Stomach (tissue), 9 donors: ENCODE results near the gene ADAMTSL3. TPM values are rescaled to one million over a fixed set of nuclear protein-coding genes. Genes with fewer than 3 reads are reported as not detected.

Source experiments
- DNase-seq, 2 donors: peaks; one replicate each; pipeline versions ENCODE4 v3.0.0 to v3.0.0-alpha.2; 2013 to 2019
- H3K27ac ChIP-seq, 5 donors: fragments of 200-600 bp in 4 of 5; sonication (generic) in 4 of 5; one replicate each; pipeline ENCODE4 v1.5.1; 2013 to 2019; ENCODE audit warnings: mild to moderate bottlenecking in 1 of 5, moderate library complexity in 1 of 5
- H3K27me3 ChIP-seq, 3 donors: fragments of 200-600 bp; sonication (generic); one replicate each; pipeline ENCODE4 v1.5.1; 2017 to 2019; ENCODE audit warnings: mixed run types in 1 of 3
- H3K36me3 ChIP-seq, 4 donors: fragments of 200-600 bp; sonication (generic); 1 replicate in 3 of 4; 2 replicates in 1 of 4; pipeline ENCODE4 v1.5.1; 2016 to 2019
- H3K4me1 ChIP-seq, 4 donors: fragments of 200-600 bp; sonication (generic); one replicate each; pipeline ENCODE4 v1.5.1; 2016 to 2019
- H3K4me3 ChIP-seq, 4 donors: fragments of 200-600 bp; sonication (generic) in 3 of 4; one replicate each; pipeline ENCODE4 v1.5.1; 2016 to 2019; ENCODE audit warnings: mild to moderate bottlenecking in 1 of 4
- H3K9me3 ChIP-seq, 4 donors: fragments of 200-600 bp; sonication (generic); one replicate each; pipeline ENCODE4 v1.5.1; 2016 to 2019
- EP300 ChIP-seq: sonication (generic); formaldehyde crosslinking; IDR thresholded peaks from one replicate; pipeline ENCODE4 v1.6.1; 2017; ENCODE audit warnings: antibody characterized with exemption
- POLR2A ChIP-seq, 4 donors: fragments of 450-650 bp; IDR thresholded peaks; one replicate each; pipeline ENCODE4 v1.6.1; 2016; ENCODE audit warnings: antibody characterized with exemption in 4 of 4, control low read depth in 2 of 4, mild to moderate bottlenecking in 1 of 4, moderate library complexity in 1 of 4
- POLR2AphosphoS5 ChIP-seq, 3 donors: sonication (generic); formaldehyde crosslinking; IDR thresholded peaks; one replicate each; pipeline ENCODE4 v1.6.1; 2016; ENCODE audit warnings: antibody characterized with exemption in 3 of 3
- WGBS, 5 donors: extraction: QIAGEN DNeasy Blood & Tissue Kit in 3 of 5; methylation state at CpG; one replicate each; pipeline versions ENCODE4 v1.1.5 to v1.1.7; 2013 to 2018; 5-methylcytosine and 5-hydroxymethylcytosine counted together
- intact Hi-C: fragments of 100-400 bp; cut with DNase I; formaldehyde crosslinking; loops from one replicate; pipeline ENCODE4 v1.15.1; 2023; ENCODE audit warnings: low total_unique reads
- polyA plus RNA-seq, 3 donors: library from polyadenylated mRNA; stranded (reverse); fragments of 200-250 nt; gene quantifications; one replicate each; pipeline ENCODE4 v1.2.3, GENCODE V29; 2013
- total RNA-seq, 5 donors: library from RNA; depleted of rRNA; stranded (reverse); fragments of >200 nt; gene quantifications; one replicate each; pipeline versions ENCODE4 v1.1.0 to v1.2.3, GENCODE V29; 2014 to 2016
- TF ChIP-seq, protein P1 (sequence below), 7 experiments: fragments of 450-650 bp in 4 of 7; fragments of 200-600 bp in 3 of 7; sonication (generic) in 3 of 7; IDR thresholded peaks; one replicate each; pipeline ENCODE4 v1.5.1; 2016 to 2019; ENCODE audit warnings: antibody characterized with exemption in 7 of 7, control low read depth in 2 of 7, mild to moderate bottlenecking in 1 of 7
- donor health status: healthy with polysubstance abuse.
- donor health status: Bipolar disorder and iron deficiency.
- donor health status: healthy.

The ADAMTSL3 gene
- total and polyA plus RNA-seq, 8 donors = 1.1 to 54.9 (median 6.0) TPM

DNA sequence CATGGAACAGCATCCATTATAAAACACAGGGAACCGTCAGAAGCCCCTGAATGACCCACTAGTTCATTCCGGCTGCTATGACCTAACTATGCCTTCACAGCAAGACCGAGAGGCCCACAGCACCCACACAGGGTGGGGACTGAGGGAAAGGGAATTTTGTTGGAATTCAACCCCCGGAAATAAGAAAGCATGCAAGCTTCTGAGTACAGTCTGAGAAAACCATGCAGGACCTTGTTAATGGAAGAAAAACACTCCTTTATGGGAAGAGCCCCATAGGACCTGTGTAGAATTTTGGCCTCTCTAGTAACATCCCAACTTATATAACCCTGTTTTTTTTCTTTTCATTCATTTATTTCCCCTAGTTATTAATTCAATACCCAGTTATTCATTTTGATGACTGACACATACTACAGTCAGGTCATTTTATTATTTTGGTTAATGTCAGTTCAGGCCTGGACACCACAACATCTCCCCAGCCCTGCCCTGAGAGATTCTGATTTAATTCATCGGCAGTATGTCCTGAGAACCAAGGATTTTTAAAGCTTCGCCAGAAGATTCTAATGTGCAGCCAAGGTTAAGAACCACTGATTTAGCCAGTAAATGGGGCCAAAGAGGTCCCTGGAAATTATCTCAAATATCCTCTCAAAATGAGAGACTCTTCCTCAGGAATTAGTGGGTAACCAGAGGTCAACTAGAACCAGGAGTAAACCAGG is 350.0 kb downstream of the ADAMTSL3 start:
- TF ChIP-seq, protein P1, sequence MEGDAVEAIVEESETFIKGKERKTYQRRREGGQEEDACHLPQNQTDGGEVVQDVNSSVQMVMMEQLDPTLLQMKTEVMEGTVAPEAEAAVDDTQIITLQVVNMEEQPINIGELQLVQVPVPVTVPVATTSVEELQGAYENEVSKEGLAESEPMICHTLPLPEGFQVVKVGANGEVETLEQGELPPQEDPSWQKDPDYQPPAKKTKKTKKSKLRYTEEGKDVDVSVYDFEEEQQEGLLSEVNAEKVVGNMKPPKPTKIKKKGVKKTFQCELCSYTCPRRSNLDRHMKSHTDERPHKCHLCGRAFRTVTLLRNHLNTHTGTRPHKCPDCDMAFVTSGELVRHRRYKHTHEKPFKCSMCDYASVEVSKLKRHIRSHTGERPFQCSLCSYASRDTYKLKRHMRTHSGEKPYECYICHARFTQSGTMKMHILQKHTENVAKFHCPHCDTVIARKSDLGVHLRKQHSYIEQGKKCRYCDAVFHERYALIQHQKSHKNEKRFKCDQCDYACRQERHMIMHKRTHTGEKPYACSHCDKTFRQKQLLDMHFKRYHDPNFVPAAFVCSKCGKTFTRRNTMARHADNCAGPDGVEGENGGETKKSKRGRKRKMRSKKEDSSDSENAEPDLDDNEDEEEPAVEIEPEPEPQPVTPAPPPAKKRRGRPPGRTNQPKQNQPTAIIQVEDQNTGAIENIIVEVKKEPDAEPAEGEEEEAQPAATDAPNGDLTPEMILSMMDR (IDR thresholded peaks at IDR 0.05) = no peak
- TF ChIP-seq EP300 (no peak), POLR2AphosphoS5 (IDR thresholded peaks at IDR 0.05) (no peak), POLR2A (IDR thresholded peaks at IDR 0.05) (no peak)
- no peak overlapping the region for H3K4me3 ChIP-seq
- DNase-seq = no peak
- no peaks in the 10 kb centered on the region for H3K9me3 ChIP-seq
- H3K27me3 ChIP-seq = no peaks in the 10 kb centered on the region
- WGBS, 5 donors = 78 to 90% (median 88%) methylated on average over 6 of the region's 6 CpGs
- H3K27ac ChIP-seq = no peak overlapping the region
- intact Hi-C loops = no loop called here
- H3K4me1 ChIP-seq = no peaks in the 10 kb centered on the region
- peaks cover 0 to 11% (median 0%) of the 10 kb centered on the region in 4 donors for H3K36me3 ChIP-seq

DNA sequence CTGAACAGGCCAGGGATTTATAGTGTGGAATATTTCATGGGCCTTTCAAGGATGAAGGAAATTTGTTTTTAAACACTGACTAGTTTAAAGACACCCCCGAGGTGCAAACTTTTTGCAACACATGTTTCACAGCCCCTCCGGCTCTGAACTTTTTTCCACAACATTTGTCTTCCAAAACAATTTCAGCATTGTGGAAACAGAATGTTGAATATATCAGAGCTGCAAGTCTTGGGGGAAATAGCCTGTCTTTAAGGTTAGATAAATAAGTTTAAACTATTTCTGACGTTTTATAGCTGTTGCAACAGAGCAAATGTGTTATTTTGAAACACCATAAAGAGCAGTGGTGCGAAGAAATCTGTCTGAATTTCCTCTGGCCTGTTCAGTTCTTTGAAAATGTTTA is 352.5 kb downstream of the ADAMTSL3 start:
- Histone ChIP-seq H3K9me3 (no peaks in the 10 kb centered on the region), H3K27me3 (no peaks in the 10 kb centered on the region), H3K4me3 (no peak overlapping the region), H3K4me1 (no peaks in the 10 kb centered on the region), H3K27ac (no peak overlapping the region), H3K36me3 (peaks cover 0 to 11% (median 0%) of the 10 kb centered on the region in 4 donors)
- WGBS, 5 donors = 63 to 76% (median 71%) methylated on average over 4 of the region's 4 CpGs
- TF ChIP-seq, protein P1 (IDR thresholded peaks at IDR 0.05) = no peak
- TF ChIP-seq POLR2A (IDR thresholded peaks at IDR 0.05) (no peak), POLR2AphosphoS5 (IDR thresholded peaks at IDR 0.05) (no peak), EP300 (no peak)
- intact Hi-C loops = no loop called here
- DNase-seq = peak in 1 of 2 donors; percentile 50

DNA sequence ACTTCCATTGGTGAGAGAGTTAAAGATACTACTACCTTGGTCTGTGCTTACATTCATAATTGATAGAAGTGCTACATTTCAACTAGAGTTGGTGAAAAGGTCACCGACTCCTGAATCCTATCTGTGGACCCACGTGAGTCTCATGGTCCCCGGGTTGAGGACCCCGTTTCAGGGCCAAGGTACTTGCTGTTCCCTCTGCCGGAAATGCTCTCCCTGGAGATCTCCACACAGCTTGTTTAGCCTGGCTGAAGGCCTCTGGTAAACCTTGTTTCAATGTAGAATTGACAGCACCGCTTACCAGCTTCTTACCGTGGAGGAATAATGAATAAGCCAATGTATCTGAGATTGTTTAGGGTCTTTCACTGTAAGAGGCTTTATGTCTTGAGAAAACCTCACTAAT is 355.7 kb downstream of the ADAMTSL3 start:
- H3K27ac ChIP-seq = no peak overlapping the region
- peaks cover 0 to 15% (median 2%) of the 10 kb centered on the region in 4 donors for H3K36me3 ChIP-seq
- H3K27me3 ChIP-seq = no peaks in the 10 kb centered on the region
- no peak overlapping the region for H3K4me3 ChIP-seq
- H3K4me1 ChIP-seq = no peaks in the 10 kb centered on the region
- intact Hi-C loops = no loop called here
- 87 to 94% (median 88%) methylated on average over 7 of the region's 7 CpGs for WGBS, 5 donors
- TF ChIP-seq POLR2AphosphoS5 (IDR thresholded peaks at IDR 0.05) = no peak
- TF ChIP-seq EP300 = no peak
- no peak for TF ChIP-seq POLR2A (IDR thresholded peaks at IDR 0.05)
- TF ChIP-seq, protein P1 (IDR thresholded peaks at IDR 0.05) = no peak
- DNase-seq = no peak
- no peaks in the 10 kb centered on the region for H3K9me3 ChIP-seq

DNA sequence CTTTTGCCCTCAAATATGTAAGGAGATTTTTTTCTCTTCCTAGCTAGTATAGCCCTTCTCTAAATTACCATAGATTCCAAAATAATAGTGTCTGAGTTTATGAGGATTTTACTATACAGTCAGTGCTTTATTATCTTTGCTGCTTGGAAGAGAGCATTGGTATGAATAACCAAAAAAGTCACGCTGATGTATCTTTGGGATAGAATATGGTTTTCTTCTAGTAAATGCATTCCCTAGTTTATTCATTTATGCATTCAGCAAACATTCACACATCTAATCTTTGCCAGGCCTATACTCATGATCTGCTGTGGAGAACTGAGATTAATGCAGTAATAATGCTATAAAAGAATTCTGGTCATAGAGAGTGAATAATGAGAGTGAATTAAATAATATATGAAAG is 356.3 kb downstream of the ADAMTSL3 start:
- H3K36me3 ChIP-seq = peaks cover 0 to 17% (median 2%) of the 10 kb centered on the region in 4 donors
- DNase-seq = peak in 1 of 2 donors; percentile 32
- no peaks in the 10 kb centered on the region for H3K4me1 ChIP-seq
- intact Hi-C loops = no loop called here
- 85 to 97% (median 91%) methylated on average over 1 of the region's 1 CpG for WGBS, 5 donors
- TF ChIP-seq POLR2A (IDR thresholded peaks at IDR 0.05) (no peak), POLR2AphosphoS5 (IDR thresholded peaks at IDR 0.05) (no peak), EP300 (no peak)
- TF ChIP-seq, protein P1 (IDR thresholded peaks at IDR 0.05) = no peak
- H3K9me3 ChIP-seq = no peaks in the 10 kb centered on the region
- no peaks in the 10 kb centered on the region for H3K27me3 ChIP-seq
- no peak overlapping the region for H3K4me3 ChIP-seq
- no peak overlapping the region for H3K27ac ChIP-seq
